ENCODE measurements around the gene MYLK3.

Gene MYLK3

GRCh38 chr16:46747777-46748651 is at the start of gene MYLK3:
MYLK3 (minus strand) TSS chr16:46748344; CDS start chr16:46748193, 151 bp downstream.
- H3K4me3 ChIP-seq (ENCODE audit: control insufficient read depth, low read depth, low read length) = no peak within 1 kb of the TSS
- DNase-seq (ENCODE audit: low read depth) = no peak
- TF ChIP-seq CTCF (IDR thresholded peaks at IDR 0.05; ENCODE audit: control insufficient read depth, insufficient read depth, low read depth, low read length, missing control alignments) = no peak

- TF ChIP-seq CTCF (IDR thresholded peaks at IDR 0.05; ENCODE audit: control insufficient read depth, insufficient read depth, low read depth, low read length, missing control alignments) = no peak
- DNase-seq (ENCODE audit: low read depth) = no peak
Measured at GRCh38 chr16:46797501-46797900, 49.4 kb upstream of the MYLK3 start.

GRCh38 chr16:46796764-46797269 is 48.7 kb upstream of the MYLK3 start:
- H3K4me3 ChIP-seq (ENCODE audit: control insufficient read depth, low read depth, low read length) = no peak overlapping the region
- TF ChIP-seq CTCF (IDR thresholded peaks at IDR 0.05; ENCODE audit: control insufficient read depth, insufficient read depth, low read depth, low read length, missing control alignments) = no peak
- no peak for DNase-seq (ENCODE audit: low read depth)

More at GRCh38 chr16:46797501-46797900, 49.4 kb upstream of the MYLK3 start:
- H3K4me3 ChIP-seq (ENCODE audit: control insufficient read depth, low read depth, low read length) = no peak overlapping the region

GRCh38 chr16:46793841-46794240 is 45.7 kb upstream of the MYLK3 start:
- H3K4me3 ChIP-seq (ENCODE audit: control insufficient read depth, low read depth, low read length) = no peak overlapping the region
- DNase-seq (ENCODE audit: low read depth) = no peak
- TF ChIP-seq CTCF (IDR thresholded peaks at IDR 0.05; ENCODE audit: control insufficient read depth, insufficient read depth, low read depth, low read length, missing control alignments) = no peak

- no peak for TF ChIP-seq CTCF (IDR thresholded peaks at IDR 0.05; ENCODE audit: control insufficient read depth, insufficient read depth, low read depth, low read length, missing control alignments)
- H3K4me3 ChIP-seq (ENCODE audit: control insufficient read depth, low read depth, low read length) = no peak overlapping the region
- DNase-seq (ENCODE audit: low read depth) = no peak
Measured at GRCh38 chr16:46790599-46791270, 42.6 kb upstream of the MYLK3 start.

- TF ChIP-seq CTCF (IDR thresholded peaks at IDR 0.05; ENCODE audit: control insufficient read depth, insufficient read depth, low read depth, low read length, missing control alignments) = no peak
- no peak for DNase-seq (ENCODE audit: low read depth)
- H3K4me3 ChIP-seq (ENCODE audit: control insufficient read depth, low read depth, low read length) = peak overlapping the region; percentile 43
Measured at GRCh38 chr16:46789499-46790414, 41.6 kb upstream of the MYLK3 start.
